ENCODE results near the gene RHPN2.

DNA sequence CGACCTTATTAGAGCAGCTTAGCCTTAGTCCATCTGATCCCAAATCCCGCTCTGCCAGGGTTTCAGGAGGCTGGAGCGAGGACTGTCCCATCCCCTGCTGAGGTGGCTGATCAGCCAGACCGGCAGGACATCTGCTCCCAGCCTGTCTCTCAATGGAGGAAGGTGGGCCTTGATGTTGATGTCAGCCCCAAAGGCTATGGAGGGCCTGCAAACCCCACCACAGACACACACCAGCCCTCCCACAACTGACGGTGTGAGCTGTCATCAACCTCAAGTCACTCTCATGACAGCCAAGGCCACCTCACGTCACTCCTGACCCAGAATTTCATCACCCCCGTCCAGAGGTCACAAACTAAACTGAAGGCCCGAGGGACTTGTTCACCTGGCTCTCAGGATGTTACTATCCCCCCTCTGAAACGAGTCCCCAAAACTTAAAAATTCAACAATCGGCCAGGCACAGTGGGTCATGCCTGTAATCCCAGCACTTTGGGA lies 25.5 kb downstream of the RHPN2 start:
- TF ChIP-seq, protein P1, sequence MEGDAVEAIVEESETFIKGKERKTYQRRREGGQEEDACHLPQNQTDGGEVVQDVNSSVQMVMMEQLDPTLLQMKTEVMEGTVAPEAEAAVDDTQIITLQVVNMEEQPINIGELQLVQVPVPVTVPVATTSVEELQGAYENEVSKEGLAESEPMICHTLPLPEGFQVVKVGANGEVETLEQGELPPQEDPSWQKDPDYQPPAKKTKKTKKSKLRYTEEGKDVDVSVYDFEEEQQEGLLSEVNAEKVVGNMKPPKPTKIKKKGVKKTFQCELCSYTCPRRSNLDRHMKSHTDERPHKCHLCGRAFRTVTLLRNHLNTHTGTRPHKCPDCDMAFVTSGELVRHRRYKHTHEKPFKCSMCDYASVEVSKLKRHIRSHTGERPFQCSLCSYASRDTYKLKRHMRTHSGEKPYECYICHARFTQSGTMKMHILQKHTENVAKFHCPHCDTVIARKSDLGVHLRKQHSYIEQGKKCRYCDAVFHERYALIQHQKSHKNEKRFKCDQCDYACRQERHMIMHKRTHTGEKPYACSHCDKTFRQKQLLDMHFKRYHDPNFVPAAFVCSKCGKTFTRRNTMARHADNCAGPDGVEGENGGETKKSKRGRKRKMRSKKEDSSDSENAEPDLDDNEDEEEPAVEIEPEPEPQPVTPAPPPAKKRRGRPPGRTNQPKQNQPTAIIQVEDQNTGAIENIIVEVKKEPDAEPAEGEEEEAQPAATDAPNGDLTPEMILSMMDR (conservative IDR thresholded peaks at IDR 0.05; ENCODE audit: low read depth, low read length), result no peak
- TF ChIP-seq EZH2 (IDR thresholded peaks at IDR 0.05; ENCODE audit: low read length, unreplicated experiment), result no peak
